ENCODE data around the gene SMURF1.

- TF ChIP-seq, protein P1, sequence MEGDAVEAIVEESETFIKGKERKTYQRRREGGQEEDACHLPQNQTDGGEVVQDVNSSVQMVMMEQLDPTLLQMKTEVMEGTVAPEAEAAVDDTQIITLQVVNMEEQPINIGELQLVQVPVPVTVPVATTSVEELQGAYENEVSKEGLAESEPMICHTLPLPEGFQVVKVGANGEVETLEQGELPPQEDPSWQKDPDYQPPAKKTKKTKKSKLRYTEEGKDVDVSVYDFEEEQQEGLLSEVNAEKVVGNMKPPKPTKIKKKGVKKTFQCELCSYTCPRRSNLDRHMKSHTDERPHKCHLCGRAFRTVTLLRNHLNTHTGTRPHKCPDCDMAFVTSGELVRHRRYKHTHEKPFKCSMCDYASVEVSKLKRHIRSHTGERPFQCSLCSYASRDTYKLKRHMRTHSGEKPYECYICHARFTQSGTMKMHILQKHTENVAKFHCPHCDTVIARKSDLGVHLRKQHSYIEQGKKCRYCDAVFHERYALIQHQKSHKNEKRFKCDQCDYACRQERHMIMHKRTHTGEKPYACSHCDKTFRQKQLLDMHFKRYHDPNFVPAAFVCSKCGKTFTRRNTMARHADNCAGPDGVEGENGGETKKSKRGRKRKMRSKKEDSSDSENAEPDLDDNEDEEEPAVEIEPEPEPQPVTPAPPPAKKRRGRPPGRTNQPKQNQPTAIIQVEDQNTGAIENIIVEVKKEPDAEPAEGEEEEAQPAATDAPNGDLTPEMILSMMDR (IDR thresholded peaks at IDR 0.05): no peak
- TF ChIP-seq POLR2A (IDR thresholded peaks at IDR 0.05) (no peak), EP300 (IDR thresholded peaks at IDR 0.05; ENCODE audit: low read depth) (no peak), POLR2AphosphoS5 (IDR thresholded peaks at IDR 0.05) (no peak)
Measured at GRCh38 chr7:99098286-99098823, 45.6 kb downstream of the SMURF1 start.
